ENCODE data around the gene DNAH7. TPM values are rescaled to one million over a fixed set of nuclear protein-coding genes. Genes with fewer than 3 reads are reported as not detected.
"Not testable (repeated sequence)": the region's sequence is repeated elsewhere in the genome, so short reads cannot be mapped to it uniquely, and the experiment has no call there.

Gene DNAH7
- total and polyA plus RNA-seq, 8 donors, result 0.15 to 48.1 (median 0.98) TPM

DNA sequence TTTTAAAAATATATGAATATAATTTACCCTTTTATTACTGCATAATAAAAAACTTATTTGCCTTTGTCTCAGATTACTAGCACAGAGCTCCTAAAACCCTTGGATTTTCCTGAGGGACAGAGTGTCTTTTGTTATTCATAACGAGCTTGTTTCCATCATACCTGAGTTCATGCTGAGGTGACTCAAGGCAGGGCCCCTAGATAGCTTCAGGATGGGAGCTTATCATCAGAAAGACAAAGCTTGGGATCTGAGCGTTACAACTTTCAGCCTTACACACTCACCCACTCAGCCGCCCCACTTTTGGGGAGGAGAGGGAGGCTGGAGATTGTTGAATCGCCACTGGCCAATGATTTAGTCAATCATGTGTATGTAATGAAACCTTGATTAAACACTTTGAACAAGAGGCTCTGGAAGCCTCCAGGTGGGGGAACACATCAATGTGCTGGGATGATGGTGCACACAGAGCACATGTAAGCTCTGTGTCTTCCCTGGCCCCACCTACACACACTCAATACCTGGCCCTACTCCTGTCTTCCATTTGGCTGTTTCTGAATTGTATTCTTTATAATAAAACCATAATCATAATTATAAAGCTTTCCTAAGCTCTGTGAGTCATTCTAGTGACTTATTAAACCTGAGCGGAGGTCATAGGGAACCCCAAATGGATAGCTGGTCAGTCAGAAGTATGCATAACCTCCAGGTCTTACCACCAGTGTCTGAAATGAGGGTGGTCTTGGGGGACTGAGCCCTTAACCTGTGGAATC is 28.5 kb upstream of the DNAH7 start:
- WGBS, 5 donors, result 57 to 67% (median 60%) methylated on average over 5 of the region's 5 CpGs
- Histone ChIP-seq H3K4me3 (no peak overlapping the region), H3K27me3 (no peaks in the 10 kb centered on the region), H3K27ac (no peak overlapping the region), H3K4me1 (no peaks in the 10 kb centered on the region), H3K36me3 (no peaks in the 10 kb centered on the region), H3K9me3 (no peaks in the 10 kb centered on the region)
- no peak for TF ChIP-seq POLR2AphosphoS5 (IDR thresholded peaks at IDR 0.05)
- no peak for TF ChIP-seq POLR2A (IDR thresholded peaks at IDR 0.05)
- TF ChIP-seq EP300 (IDR thresholded peaks at IDR 0.05), result no peak
- TF ChIP-seq, protein P1, sequence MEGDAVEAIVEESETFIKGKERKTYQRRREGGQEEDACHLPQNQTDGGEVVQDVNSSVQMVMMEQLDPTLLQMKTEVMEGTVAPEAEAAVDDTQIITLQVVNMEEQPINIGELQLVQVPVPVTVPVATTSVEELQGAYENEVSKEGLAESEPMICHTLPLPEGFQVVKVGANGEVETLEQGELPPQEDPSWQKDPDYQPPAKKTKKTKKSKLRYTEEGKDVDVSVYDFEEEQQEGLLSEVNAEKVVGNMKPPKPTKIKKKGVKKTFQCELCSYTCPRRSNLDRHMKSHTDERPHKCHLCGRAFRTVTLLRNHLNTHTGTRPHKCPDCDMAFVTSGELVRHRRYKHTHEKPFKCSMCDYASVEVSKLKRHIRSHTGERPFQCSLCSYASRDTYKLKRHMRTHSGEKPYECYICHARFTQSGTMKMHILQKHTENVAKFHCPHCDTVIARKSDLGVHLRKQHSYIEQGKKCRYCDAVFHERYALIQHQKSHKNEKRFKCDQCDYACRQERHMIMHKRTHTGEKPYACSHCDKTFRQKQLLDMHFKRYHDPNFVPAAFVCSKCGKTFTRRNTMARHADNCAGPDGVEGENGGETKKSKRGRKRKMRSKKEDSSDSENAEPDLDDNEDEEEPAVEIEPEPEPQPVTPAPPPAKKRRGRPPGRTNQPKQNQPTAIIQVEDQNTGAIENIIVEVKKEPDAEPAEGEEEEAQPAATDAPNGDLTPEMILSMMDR (IDR thresholded peaks at IDR 0.05), result no peak
- intact Hi-C loops (cut with DNase I; ENCODE audit: low total_unique reads), result no loop called here
- DNase-seq, result no peak

- Histone ChIP-seq H3K9me3 (no peaks in the 10 kb centered on the region), H3K36me3 (no peaks in the 10 kb centered on the region), H3K4me3 (no peak overlapping the region), H3K27me3 (no peaks in the 10 kb centered on the region), H3K4me1 (no peaks in the 10 kb centered on the region), H3K27ac (no peak overlapping the region)
- DNase-seq, result no peak
- 49 to 83% (median 63%) methylated on average over 4 of the region's 4 CpGs for WGBS, 5 donors
- TF ChIP-seq POLR2AphosphoS5 (IDR thresholded peaks at IDR 0.05) (no peak), EP300 (IDR thresholded peaks at IDR 0.05) (no peak)
- intact Hi-C loops (cut with DNase I; ENCODE audit: low total_unique reads), result no loop called here
Measured at GRCh38 chr2:196096264-196096663, 27.6 kb upstream of the DNAH7 start.

DNA sequence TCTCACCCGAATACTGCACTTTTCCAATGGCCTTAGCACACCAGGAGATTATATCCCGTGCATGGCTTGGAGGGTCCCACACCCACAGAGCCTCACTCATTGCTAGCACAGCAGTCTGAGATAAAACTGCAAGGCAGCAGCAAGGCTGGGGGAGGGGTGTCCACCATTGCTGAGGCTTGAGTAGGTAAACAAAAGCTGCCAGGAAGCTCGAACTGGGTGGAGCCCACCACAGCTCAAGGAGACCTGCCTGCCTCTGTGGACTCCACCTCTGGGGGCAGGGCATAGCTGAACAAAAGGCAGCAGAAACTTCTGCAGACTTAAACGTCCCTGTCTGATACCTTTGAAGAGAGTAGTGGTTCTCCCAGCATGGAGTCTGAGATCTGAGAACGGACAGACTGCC is 20.8 kb upstream of the DNAH7 start:
- DNase-seq, H3K9me3 ChIP-seq, H3K36me3 ChIP-seq, H3K4me1 ChIP-seq, H3K27ac ChIP-seq, H3K4me3 ChIP-seq, H3K27me3 ChIP-seq: not testable (repeated sequence)
- intact Hi-C loops (cut with DNase I; ENCODE audit: low total_unique reads), result loop anchor here (10.0 kb wide), 1 partner anchor 195 kb away; no protein-coding TSS in a partner anchor
- 66 to 82% (median 69%) methylated on average over 5 of the region's 5 CpGs for whole genome bisulfite sequencing, 5 donors

GRCh38 chr2:196088203-196088602 is 19.6 kb upstream of the DNAH7 start:
- Histone ChIP-seq H3K27ac (no peak overlapping the region), H3K9me3 (peaks cover 0 to 12% (median 0%) of the 10 kb centered on the region in 4 donors), H3K27me3 (no peaks in the 10 kb centered on the region), H3K36me3 (no peaks in the 10 kb centered on the region), H3K4me3 (no peak overlapping the region), H3K4me1 (no peaks in the 10 kb centered on the region)
- TF ChIP-seq EP300 (IDR thresholded peaks at IDR 0.05) (no peak), POLR2A (IDR thresholded peaks at IDR 0.05) (no peak), POLR2AphosphoS5 (IDR thresholded peaks at IDR 0.05) (no peak)
- TF ChIP-seq, protein P1 (IDR thresholded peaks at IDR 0.05), result no peak
- intact Hi-C loops (cut with DNase I; ENCODE audit: low total_unique reads), result loop anchor here (10.0 kb wide), 1 partner anchor 197 kb away; no protein-coding TSS in a partner anchor
- peak in 1 of 2 donors; percentile 39 for DNase-seq
- 41 to 71% (median 54%) methylated on average over 2 of the region's 2 CpGs for WGBS, 5 donors

DNA sequence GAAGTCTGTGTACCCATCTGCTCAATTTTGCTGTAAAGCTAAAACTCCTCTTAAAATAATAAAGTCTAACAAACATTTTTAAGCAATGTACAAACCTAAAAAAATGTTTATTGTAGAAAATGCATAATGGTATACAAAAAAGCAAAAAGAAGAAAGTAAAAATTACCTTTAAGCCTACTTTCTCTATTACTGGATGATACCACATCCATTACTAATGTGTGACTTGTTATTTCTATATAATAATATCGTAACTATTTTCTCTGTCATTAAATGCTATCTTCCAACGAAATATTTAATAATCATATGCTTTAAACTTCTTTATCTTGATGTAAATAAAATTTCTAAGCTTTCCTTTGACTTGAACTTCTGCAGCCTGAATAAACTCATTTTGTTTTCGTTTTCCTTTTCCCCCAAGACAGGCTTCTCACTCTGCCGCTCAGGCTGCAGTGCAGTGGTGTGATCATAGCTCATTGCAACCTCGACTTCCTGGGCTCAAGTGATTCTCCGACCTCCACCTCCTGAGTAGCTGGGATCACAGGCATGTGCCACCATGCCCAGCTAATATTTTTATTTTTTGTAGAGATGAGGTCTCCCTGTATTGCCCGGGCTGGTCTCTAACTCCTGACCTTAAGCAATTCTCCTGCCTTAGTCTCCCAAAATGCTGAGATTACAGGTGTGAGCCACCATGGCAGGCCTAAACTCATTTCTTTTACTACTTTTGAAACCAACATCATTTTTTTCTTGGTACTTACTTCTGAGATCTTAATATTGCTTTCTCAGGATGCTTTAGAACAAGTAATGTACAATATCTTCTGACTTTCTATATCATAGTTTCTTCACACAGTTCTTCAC is 18.1 kb upstream of the DNAH7 start:
- WGBS, 5 donors, result 64 to 79% (median 73%) methylated on average over 7 of the region's 7 CpGs
- DNase-seq, result no peak
- Histone ChIP-seq H3K27me3 (no peaks in the 10 kb centered on the region), H3K27ac (no peak overlapping the region), H3K36me3 (no peaks in the 10 kb centered on the region), H3K9me3 (peaks cover 0 to 17% (median 0%) of the 10 kb centered on the region in 4 donors), H3K4me3 (no peak overlapping the region), H3K4me1 (no peaks in the 10 kb centered on the region)
- TF ChIP-seq EP300 (IDR thresholded peaks at IDR 0.05) (no peak), POLR2A (IDR thresholded peaks at IDR 0.05) (no peak), POLR2AphosphoS5 (IDR thresholded peaks at IDR 0.05) (no peak)
- TF ChIP-seq, protein P1 (IDR thresholded peaks at IDR 0.05), result no peak
- intact Hi-C loops (cut with DNase I; ENCODE audit: low total_unique reads), result loop anchor here (10.0 kb wide), 1 partner anchor 198 kb away; no protein-coding TSS in a partner anchor
